Karpas-422 (cell line): ENCODE data around the gene IRX2. TPM values are rescaled to one million over a fixed set of nuclear protein-coding genes. Genes with fewer than 3 reads are reported as not detected.

Experiments used
- DNase-seq: peaks from one replicate; pipeline ENCODE4 v3.0.0-alpha.2; 2015
- H2AFZ ChIP-seq: fragments of 200-600 bp; sonication (generic); 2 replicates; pipeline ENCODE4 v1.6.1; 2014; ENCODE audit warnings: antibody characterized with exemption, low read length, mixed read lengths
- H3K27ac ChIP-seq: fragments of 200-600 bp; sonication (generic); 2 replicates; pipeline ENCODE4 v1.5.1; 2014; ENCODE audit warnings: mild to moderate bottlenecking, low read length, moderate library complexity
- H3K27me3 ChIP-seq: fragments of 200-600 bp; sonication (generic); 2 replicates; pipeline ENCODE4 v1.6.1; 2014; ENCODE audit warnings: low read length, mixed read lengths
- H3K36me3 ChIP-seq: fragments of 200-600 bp; sonication (generic); 2 replicates; pipeline ENCODE4 v1.6.1; 2014; ENCODE audit warnings: low read length, mixed read lengths; ENCODE audit not compliant: insufficient read depth
- H3K4me1 ChIP-seq: fragments of 200-600 bp; sonication (generic); 2 replicates; pipeline ENCODE4 v1.6.1; 2014; ENCODE audit warnings: mild to moderate bottlenecking, low read length, mixed read lengths
- H3K4me2 ChIP-seq: fragments of 200-600 bp; sonication (generic); 2 replicates; pipeline ENCODE4 v1.6.1; 2014; ENCODE audit warnings: low read length, low read depth, mild to moderate bottlenecking; ENCODE audit not compliant: poor library complexity, severe bottlenecking
- H3K4me3 ChIP-seq: fragments of 200-600 bp; sonication (generic); 2 replicates; pipeline ENCODE4 v1.5.1; 2014; ENCODE audit warnings: mild to moderate bottlenecking, antibody characterized with exemption, low read length, mixed read lengths
- H3K79me2 ChIP-seq: fragments of 200-600 bp; sonication (generic); 2 replicates; pipeline ENCODE4 v1.6.1; 2014; ENCODE audit warnings: mild to moderate bottlenecking, low read length, mixed read lengths
- H3K9ac ChIP-seq: fragments of 200-600 bp; sonication (generic); 2 replicates; pipeline ENCODE4 v1.6.0; 2014; ENCODE audit warnings: low read length
- H3K9me2 ChIP-seq: fragments of 200-600 bp; sonication (generic), shearing (Covaris generic); replicated peaks from 2 replicates; pipeline ENCODE4 v1.6.0; 2014; ENCODE audit warnings: mild to moderate bottlenecking, low read length, moderate library complexity; ENCODE audit not compliant: insufficient read depth
- H3K9me3 ChIP-seq: fragments of 300-700, 200-600 bp; sonication (generic); 2 replicates; pipeline ENCODE4 v1.6.1; 2014; ENCODE audit warnings: low read length, mixed read lengths
- H4K20me1 ChIP-seq: fragments of 200-600 bp; sonication (generic); 2 replicates; pipeline ENCODE4 v1.6.1; 2014; ENCODE audit warnings: mild to moderate bottlenecking, antibody characterized with exemption, low read length, low read depth; ENCODE audit not compliant: insufficient read depth
- total RNA-seq: library from RNA; depleted of rRNA; stranded (reverse); fragments of >200 nt; shearing (Covaris generic); gene quantifications from 2 replicates; pipeline ENCODE4 v1.2.3, GENCODE V29; 2014; ENCODE audit warnings: low replicate concordance

The IRX2 gene
- total RNA-seq, 1 experiment from 2014 or later, result not detected

DNA sequence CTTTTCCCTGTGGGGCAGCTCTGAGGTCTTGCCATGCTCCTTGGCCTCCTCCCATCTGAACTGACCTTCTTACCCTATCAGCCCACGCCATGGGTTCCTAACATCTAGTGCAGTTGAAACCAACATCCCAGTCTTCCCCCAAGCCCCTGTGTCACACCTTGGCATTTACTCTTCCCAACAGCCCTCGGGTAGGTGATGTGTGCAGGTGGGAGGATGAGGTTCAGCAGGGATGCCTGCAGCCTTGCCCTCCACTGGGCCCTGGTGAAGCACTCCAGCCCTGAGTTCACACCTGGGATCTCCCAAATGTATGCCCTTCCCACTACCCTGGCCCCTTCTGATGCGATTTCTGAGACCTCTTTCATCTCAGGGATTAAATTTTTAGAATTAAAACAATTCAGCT lies 15.5 kb downstream of the IRX2 start:
- no peak for DNase-seq

DNA sequence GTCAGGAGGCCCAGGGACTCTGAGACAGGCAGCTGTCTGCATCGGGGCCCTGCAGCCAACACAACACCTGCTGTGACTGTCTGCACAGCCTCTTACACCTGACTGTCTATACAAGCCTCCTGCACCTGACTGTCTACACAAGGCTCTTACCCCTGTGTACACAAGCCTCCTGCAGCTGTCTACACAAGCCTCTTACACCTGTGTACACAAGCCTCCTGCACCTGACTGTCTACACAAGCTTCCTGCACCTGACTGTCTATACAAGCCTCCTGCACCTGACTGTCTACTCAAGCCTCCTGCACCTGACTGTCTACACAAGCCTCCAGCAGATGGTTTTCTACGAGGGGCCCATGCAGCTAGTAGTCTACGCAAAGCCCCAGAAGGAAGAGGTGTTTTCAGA lies 18.6 kb downstream of the IRX2 start:
- Histone ChIP-seq H2AFZ (no peak overlapping the region), H3K4me1 (no peaks in the 10 kb centered on the region), H3K79me2 (no peaks in the 10 kb centered on the region), H3K36me3 (no peaks in the 10 kb centered on the region), H3K9ac (no peak overlapping the region), H3K4me3 (no peak overlapping the region), H4K20me1 (no peaks in the 10 kb centered on the region), H3K9me3 (no peaks in the 10 kb centered on the region; the same call in 1 of the 2 replicates), H3K27me3 (no peaks in the 10 kb centered on the region), H3K4me2 (no peak overlapping the region), H3K27ac (no peak overlapping the region), H3K9me2 (no peaks in the 10 kb centered on the region)
- DNase-seq, result no peak

More for the DNA sequence above, 15.5 kb downstream of the IRX2 start:
- no peaks in the 10 kb centered on the region for H3K27me3 ChIP-seq
- H2AFZ ChIP-seq, result no peak overlapping the region
- no peak overlapping the region for H3K4me3 ChIP-seq
- H3K36me3 ChIP-seq, result no peaks in the 10 kb centered on the region
- H3K27ac ChIP-seq, result no peak overlapping the region
- no peaks in the 10 kb centered on the region for H3K79me2 ChIP-seq
- H3K4me2 ChIP-seq, result no peak overlapping the region
- H3K9me3 ChIP-seq, result no peaks in the 10 kb centered on the region; the same call in 1 of the 2 replicates
- no peak overlapping the region for H3K9ac ChIP-seq
- no peaks in the 10 kb centered on the region for H4K20me1 ChIP-seq
- no peaks in the 10 kb centered on the region for H3K9me2 ChIP-seq
- no peaks in the 10 kb centered on the region for H3K4me1 ChIP-seq

DNA sequence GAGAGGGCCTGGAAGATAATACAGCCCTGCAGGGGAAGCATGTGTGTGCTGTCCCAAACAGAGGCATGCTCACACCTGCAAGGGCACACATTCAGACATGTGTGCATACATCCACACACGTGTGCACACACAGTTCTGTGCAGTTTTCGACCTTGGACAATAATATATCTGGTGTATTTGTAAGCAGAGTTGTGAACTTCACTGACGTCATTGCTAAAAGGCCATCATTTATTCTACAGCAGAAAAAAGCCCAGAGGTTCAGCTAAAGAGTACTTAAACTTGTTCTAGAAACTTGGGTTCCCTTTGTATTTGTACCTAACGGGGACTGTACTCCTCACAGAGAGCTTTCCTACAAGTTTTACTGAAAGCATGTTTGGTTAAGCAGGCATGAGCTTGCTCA lies 19.5 kb downstream of the IRX2 start:
- no peak overlapping the region for H3K4me3 ChIP-seq
- H3K36me3 ChIP-seq, result no peaks in the 10 kb centered on the region
- H3K4me1 ChIP-seq, result no peaks in the 10 kb centered on the region
- H4K20me1 ChIP-seq, result no peaks in the 10 kb centered on the region
- H3K9ac ChIP-seq, result no peak overlapping the region
- no peak overlapping the region for H3K27ac ChIP-seq
- H3K4me2 ChIP-seq, result no peak overlapping the region
- no peaks in the 10 kb centered on the region; the same call in 1 of the 2 replicates for H3K9me3 ChIP-seq
- H2AFZ ChIP-seq, result no peak overlapping the region
- no peaks in the 10 kb centered on the region for H3K27me3 ChIP-seq
- no peaks in the 10 kb centered on the region for H3K79me2 ChIP-seq
- H3K9me2 ChIP-seq, result no peaks in the 10 kb centered on the region
- DNase-seq, result no peak

DNA sequence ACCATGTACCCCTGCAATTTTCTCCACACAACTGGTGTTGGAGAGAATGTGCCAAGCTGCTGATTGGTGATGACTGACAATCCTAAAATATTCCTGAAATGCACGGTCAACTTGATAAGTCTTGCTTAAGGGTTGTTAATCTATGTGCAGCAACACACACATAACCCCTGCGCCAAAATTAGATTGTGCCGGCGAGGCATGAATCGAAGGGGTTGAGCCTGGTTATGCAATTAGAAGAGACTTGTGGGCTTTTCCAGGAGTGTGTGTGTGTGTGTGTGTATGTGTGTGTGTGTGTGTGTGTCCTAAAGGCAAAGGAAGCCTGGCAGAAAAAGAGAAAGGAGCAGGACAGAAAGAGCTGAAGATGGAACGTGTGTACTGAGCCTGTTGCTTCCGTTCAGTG lies 22.3 kb downstream of the IRX2 start:
- no peaks in the 10 kb centered on the region; the same call in 1 of the 2 replicates for H3K9me3 ChIP-seq
- no peaks in the 10 kb centered on the region for H3K27me3 ChIP-seq
- H3K9me2 ChIP-seq, result no peaks in the 10 kb centered on the region
- no peak overlapping the region for H3K4me3 ChIP-seq
- no peak overlapping the region for H3K9ac ChIP-seq
- H3K36me3 ChIP-seq, result no peaks in the 10 kb centered on the region
- no peaks in the 10 kb centered on the region for H4K20me1 ChIP-seq
- no peak overlapping the region for H3K4me2 ChIP-seq
- DNase-seq, result no peak
- H2AFZ ChIP-seq, result no peak overlapping the region
- H3K79me2 ChIP-seq, result no peaks in the 10 kb centered on the region
- no peak overlapping the region for H3K27ac ChIP-seq
- no peaks in the 10 kb centered on the region for H3K4me1 ChIP-seq

DNA sequence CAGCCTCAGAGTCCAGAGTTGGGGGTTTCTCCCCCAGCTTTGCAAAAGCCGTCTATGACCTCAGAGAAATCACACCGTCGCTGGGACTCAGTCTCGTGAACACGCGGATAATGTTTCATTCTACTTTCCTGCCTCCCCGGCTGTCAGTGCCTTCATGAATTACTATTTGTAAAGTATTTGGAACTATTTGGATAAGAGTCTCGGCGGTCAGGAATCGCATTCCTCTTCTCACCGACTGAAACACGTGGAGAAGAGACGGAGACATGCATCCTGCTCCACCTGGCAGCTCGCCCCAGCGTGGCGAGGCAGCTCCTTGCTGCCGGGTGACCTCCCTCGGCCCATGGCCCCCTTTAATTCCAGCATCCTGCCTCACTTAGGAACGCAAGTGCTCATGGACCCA lies 23.9 kb downstream of the IRX2 start:
- Histone ChIP-seq H3K4me1 (no peaks in the 10 kb centered on the region), H3K9ac (no peak overlapping the region), H3K79me2 (no peaks in the 10 kb centered on the region), H3K27ac (no peak overlapping the region), H3K9me2 (no peaks in the 10 kb centered on the region), H3K4me3 (no peak overlapping the region), H3K9me3 (peaks cover 4% of the 10 kb centered on the region; the same call in 1 of the 2 replicates), H3K36me3 (no peaks in the 10 kb centered on the region), H4K20me1 (no peaks in the 10 kb centered on the region), H3K27me3 (no peaks in the 10 kb centered on the region), H2AFZ (no peak overlapping the region), H3K4me2 (no peak overlapping the region)
- DNase-seq, result no peak

DNA sequence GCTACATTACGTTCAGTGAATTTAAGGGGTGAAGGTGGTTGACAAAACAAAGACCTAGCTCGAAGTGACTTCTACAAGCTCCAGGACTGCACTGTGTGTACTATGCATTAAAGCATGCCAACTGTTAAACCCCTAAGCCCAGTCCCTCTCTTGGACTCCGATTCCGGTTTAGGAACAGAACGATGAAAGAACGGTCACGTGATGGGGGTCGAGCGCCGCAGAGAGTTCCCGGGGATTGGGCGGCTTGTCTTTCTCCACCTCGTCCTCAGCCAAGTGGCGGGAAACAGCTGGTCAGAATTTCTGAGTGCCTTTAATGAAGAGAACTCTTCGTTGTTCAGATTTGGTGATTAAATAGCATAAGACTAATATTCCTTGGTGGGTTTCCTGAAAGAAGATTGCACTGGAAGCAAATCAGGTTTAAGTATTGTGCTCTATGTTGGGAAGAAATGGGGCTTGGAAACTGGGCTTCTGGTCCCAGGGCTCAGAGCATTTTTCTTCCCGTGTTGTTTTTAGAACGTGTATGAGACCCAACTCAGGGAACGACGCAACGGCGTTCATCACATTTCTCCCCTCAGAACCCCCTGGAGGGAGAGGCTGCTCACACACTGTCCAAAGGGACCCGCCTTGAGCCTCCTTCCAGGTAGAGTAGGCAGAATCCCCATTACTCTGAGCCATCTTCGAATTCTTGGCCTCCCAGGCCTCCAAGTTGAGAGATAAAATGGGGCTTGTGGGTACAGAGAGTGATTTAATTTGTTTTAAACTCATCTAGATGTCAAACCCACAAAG lies 25.3 kb downstream of the IRX2 start:
- H3K27ac ChIP-seq, result no peak overlapping the region
- H3K27me3 ChIP-seq, result no peaks in the 10 kb centered on the region
- no peak overlapping the region for H3K4me2 ChIP-seq
- H3K9me2 ChIP-seq, result no peaks in the 10 kb centered on the region
- no peak overlapping the region for H3K9ac ChIP-seq
- peaks cover 4% of the 10 kb centered on the region; the same call in 1 of the 2 replicates for H3K9me3 ChIP-seq
- no peaks in the 10 kb centered on the region for H4K20me1 ChIP-seq
- no peak overlapping the region for H3K4me3 ChIP-seq
- no peaks in the 10 kb centered on the region for H3K4me1 ChIP-seq
- no peak overlapping the region for H2AFZ ChIP-seq
- no peak for DNase-seq
- H3K79me2 ChIP-seq, result no peaks in the 10 kb centered on the region
- no peaks in the 10 kb centered on the region for H3K36me3 ChIP-seq

DNA sequence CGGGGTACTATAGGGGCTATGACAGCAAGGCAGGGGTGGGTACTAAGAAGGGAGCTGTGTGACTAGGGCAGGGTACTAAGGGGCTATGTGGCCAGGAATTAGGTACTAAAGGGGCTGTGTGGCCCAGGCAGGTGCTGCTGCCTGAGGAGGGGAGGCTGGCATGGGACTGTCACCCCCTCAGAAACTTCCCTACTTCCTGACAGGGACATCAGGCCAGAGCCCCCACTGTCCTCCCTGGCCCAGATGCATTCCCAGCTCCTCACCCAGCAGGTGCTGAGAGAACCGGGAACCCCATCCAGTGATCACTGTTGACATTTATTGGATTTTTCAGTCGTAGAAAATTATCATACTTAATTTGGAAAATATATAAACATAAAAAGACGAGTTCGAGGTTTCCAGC lies 26.6 kb downstream of the IRX2 start:
- Histone ChIP-seq H3K79me2 (no peaks in the 10 kb centered on the region), H3K36me3 (no peaks in the 10 kb centered on the region), H3K9ac (no peak overlapping the region), H3K4me1 (no peaks in the 10 kb centered on the region), H3K9me2 (no peaks in the 10 kb centered on the region), H3K27me3 (no peaks in the 10 kb centered on the region), H3K9me3 (peaks cover 4% of the 10 kb centered on the region; the same call in 1 of the 2 replicates), H2AFZ (no peak overlapping the region), H3K4me2 (no peak overlapping the region), H3K4me3 (no peak overlapping the region), H4K20me1 (no peaks in the 10 kb centered on the region), H3K27ac (no peak overlapping the region)
- no peak for DNase-seq

DNA sequence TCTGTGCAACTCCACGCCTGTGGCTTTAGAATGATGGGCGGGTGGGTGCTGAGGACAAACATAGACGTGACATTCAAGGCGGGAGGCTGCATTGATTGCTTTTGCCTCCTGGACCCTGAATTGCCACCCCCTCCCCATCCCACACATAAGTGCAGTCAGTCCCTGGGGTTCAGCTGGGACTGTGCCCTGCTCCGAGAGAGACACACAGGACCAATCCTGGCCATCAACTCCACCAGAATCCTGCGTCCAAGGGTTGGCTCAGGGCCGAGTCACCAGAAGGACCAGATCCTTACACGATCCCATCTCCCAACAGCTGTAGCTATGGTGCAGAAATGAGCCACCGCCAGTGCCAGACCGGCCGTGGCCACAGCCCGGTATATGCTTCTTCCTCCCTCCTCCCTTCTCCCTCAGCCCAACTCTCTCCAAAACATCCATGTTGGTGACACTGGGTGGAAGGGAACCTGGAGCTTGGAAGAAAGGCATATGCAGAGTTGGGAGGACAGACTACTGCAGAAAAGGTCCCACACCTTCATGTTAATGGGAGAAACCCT lies 27.4 kb downstream of the IRX2 start:
- H3K79me2 ChIP-seq, result no peaks in the 10 kb centered on the region
- H3K36me3 ChIP-seq, result no peaks in the 10 kb centered on the region
- no peaks in the 10 kb centered on the region for H3K27me3 ChIP-seq
- H3K9me3 ChIP-seq, result peaks cover 6% of the 10 kb centered on the region; the same call in 1 of the 2 replicates
- no peaks in the 10 kb centered on the region for H3K9me2 ChIP-seq
- H3K4me1 ChIP-seq, result no peaks in the 10 kb centered on the region
- no peak overlapping the region for H3K27ac ChIP-seq
- H3K9ac ChIP-seq, result no peak overlapping the region
- no peaks in the 10 kb centered on the region for H4K20me1 ChIP-seq
- H2AFZ ChIP-seq, result no peak overlapping the region
- DNase-seq, result no peak
- H3K4me2 ChIP-seq, result no peak overlapping the region
- H3K4me3 ChIP-seq, result no peak overlapping the region
